Activated gamma-delta T cell treated with Interleukin-2 at 50 U/mL for 16 hours (primary cell): ENCODE measurements around the gene NOC2L.
A peak's percentile ranks its signal among the peaks of the same experiment; 100 is the strongest.
"Not testable (repeated sequence)": the region's sequence is repeated elsewhere in the genome, so short reads cannot be mapped to it uniquely, and the experiment has no call there.

ENCODE experiments used
- DNase-seq: peaks from one replicate; pipeline ENCODE4 v3.0.0-alpha.2; 2020

Gene NOC2L

GRCh38 chr1:960363-961131, 1.5 kb upstream of the NOC2L start, which contains the start of gene KLHL17:
Gene KLHL17, plus strand, starts transcription at chr1:960584. Its CDS starts 110 bp downstream, at chr1:960694.
- DNase-seq = peak; percentile 71

GRCh38 chr1:959731-960362, 791 bp upstream of the NOC2L start:
- no peak for DNase-seq

GRCh38 chr1:956636-957035, 2.4 kb downstream of the NOC2L start:
- DNase-seq = no peak

- DNase-seq = no peak
Observed at GRCh38 chr1:955474-955873, 3.6 kb downstream of the NOC2L start.

GRCh38 chr1:954927-955326, 4.1 kb downstream of the NOC2L start:
- no peak for DNase-seq

- no peak for DNase-seq
Observed at GRCh38 chr1:953524-954320, 5.3 kb downstream of the NOC2L start.

GRCh38 chr1:952603-953002, 6.5 kb downstream of the NOC2L start:
- DNase-seq = no peak

GRCh38 chr1:952201-952600, 6.9 kb downstream of the NOC2L start:
- DNase-seq = no peak

- DNase-seq = no peak
Observed at GRCh38 chr1:951364-951763, 7.7 kb downstream of the NOC2L start.

GRCh38 chr1:950881-951280, 8.2 kb downstream of the NOC2L start:
- DNase-seq = no peak

GRCh38 chr1:950268-950667, 8.8 kb downstream of the NOC2L start:
- DNase-seq = no peak

GRCh38 chr1:947958-948357, 11.1 kb downstream of the NOC2L start:
- DNase-seq = no peak

- DNase-seq = not testable (repeated sequence)
Observed at GRCh38 chr1:946811-947210, 12.2 kb downstream of the NOC2L start.

GRCh38 chr1:945688-946556, 13.1 kb downstream of the NOC2L start:
- DNase-seq = no peak

GRCh38 chr1:944341-945325, 14.4 kb downstream of the NOC2L start:
- no peak for DNase-seq

- DNase-seq = no peak
Observed at GRCh38 chr1:943545-944340, 15.3 kb downstream of the NOC2L start.

- no peak for DNase-seq
Observed at GRCh38 chr1:942864-943533, 16.1 kb downstream of the NOC2L start.

GRCh38 chr1:942411-942821, 16.6 kb downstream of the NOC2L start:
- no peak for DNase-seq

- DNase-seq = no peak
Observed at GRCh38 chr1:941588-942383, 17.3 kb downstream of the NOC2L start.
